ENCODE results near the gene ZBTB18.
"Not testable (repeated sequence)": the region's sequence is repeated elsewhere in the genome, so short reads cannot be mapped to it uniquely, and the experiment has no call there.

ZBTB18 gene

DNA sequence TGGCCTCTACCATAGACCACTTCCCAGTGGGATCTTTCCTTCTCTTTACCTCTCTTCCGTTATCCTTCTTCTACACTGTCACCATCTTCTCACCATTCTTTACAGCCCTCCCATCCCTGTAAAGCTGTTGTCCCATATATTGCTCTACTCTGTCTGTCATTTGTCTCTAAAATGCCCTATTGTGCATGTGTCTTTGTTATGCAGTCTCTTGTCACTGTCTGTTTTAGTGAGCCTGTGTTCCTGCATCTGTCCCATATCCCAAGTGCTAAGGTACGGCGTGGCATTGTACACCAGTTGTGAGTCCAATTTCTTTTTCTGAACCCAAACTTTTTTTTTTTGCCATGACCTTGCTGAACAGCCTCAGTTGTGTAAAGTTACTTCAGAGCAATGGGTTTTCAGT is 8.8 kb upstream of the ZBTB18 start:
- peaks cover 5% of the 10 kb centered on the region for H3K4me1 ChIP-seq (ENCODE audit: insufficient read depth, low read length)
- H3K27me3 ChIP-seq (ENCODE audit: control insufficient read depth in 1 of 2, insufficient read depth in 2 of 2, low read length in 2 of 2), result no peaks in the 10 kb centered on the region
- no peaks in the 10 kb centered on the region for H3K9me3 ChIP-seq (ENCODE audit: low read length)
- H3K36me3 ChIP-seq (ENCODE audit: insufficient read depth, low read length), result no peaks in the 10 kb centered on the region
- H3K4me3 ChIP-seq (ENCODE audit: low read depth in 1 of 2, low read length in 2 of 2), result no peak overlapping the region
- no peak overlapping the region for H3K9ac ChIP-seq (ENCODE audit: low read length)
- no peak overlapping the region for H3K27ac ChIP-seq (ENCODE audit: low read depth, low read length)

DNA sequence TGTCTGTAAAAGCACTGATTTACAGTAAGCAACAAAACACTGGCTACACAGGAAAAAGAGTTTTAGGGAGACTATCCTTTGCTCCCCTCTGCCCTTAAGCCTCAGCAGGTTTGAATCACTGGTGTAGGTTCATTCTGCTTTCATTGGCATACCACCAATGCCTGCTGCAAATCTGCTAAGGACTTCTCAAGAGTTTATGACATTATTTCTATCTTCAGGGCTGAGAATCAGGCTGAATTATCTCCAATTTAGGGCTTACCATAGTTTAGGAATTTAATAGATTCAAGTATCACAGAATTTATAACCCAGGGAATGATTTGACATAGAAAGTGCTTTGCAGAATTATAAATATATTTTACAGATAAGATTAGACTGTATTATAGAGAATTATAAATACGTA is 6.7 kb upstream of the ZBTB18 start:
- no peaks in the 10 kb centered on the region for H3K36me3 ChIP-seq (ENCODE audit: insufficient read depth, low read length)
- H3K4me3 ChIP-seq (ENCODE audit: low read depth in 1 of 2, low read length in 2 of 2), result no peak overlapping the region
- H3K27ac ChIP-seq (ENCODE audit: low read depth, low read length), result no peak overlapping the region
- no peak overlapping the region for H3K9ac ChIP-seq (ENCODE audit: low read length)
- no peaks in the 10 kb centered on the region for H3K9me3 ChIP-seq (ENCODE audit: low read length)
- peaks cover 6% of the 10 kb centered on the region for H3K4me1 ChIP-seq (ENCODE audit: insufficient read depth, low read length)
- H3K27me3 ChIP-seq (ENCODE audit: control insufficient read depth in 1 of 2, insufficient read depth in 2 of 2, low read length in 2 of 2), result no peaks in the 10 kb centered on the region

DNA sequence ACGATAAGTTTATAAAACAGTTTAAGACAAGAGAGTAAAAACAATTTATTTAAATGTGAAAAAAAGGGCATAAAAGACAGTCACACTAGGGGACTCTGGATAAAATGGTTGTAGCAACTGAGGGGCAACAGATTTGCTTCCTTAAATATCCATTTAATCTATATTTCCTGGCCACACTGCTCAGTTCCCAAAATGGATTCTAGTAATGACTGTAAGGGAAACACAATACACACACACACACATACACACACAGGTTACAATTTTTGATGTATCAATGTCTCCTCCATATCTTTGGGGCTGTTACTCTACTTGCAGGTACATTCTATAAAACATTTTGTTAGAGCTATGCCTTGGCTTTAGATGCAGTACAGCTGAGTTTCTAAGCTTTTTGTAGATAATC is 4.8 kb upstream of the ZBTB18 start:
- H3K9me3 ChIP-seq (ENCODE audit: low read length); H3K36me3 ChIP-seq (ENCODE audit: insufficient read depth, low read length); H3K27me3 ChIP-seq (ENCODE audit: control insufficient read depth in 1 of 2, insufficient read depth in 2 of 2, low read length in 2 of 2); H3K27ac ChIP-seq (ENCODE audit: low read depth, low read length); H3K9ac ChIP-seq (ENCODE audit: low read length); H3K4me3 ChIP-seq (ENCODE audit: low read depth in 1 of 2, low read length in 2 of 2): not testable (repeated sequence)
- peaks cover 16% of the 10 kb centered on the region for H3K4me1 ChIP-seq (ENCODE audit: insufficient read depth, low read length)

- Histone ChIP-seq H3K4me3 (ENCODE audit: low read depth in 1 of 2, low read length in 2 of 2) (peak overlapping the region; percentile 78 to 91), H3K27ac (ENCODE audit: low read depth, low read length) (peak overlapping the region; percentile 89), H3K9me3 (ENCODE audit: low read length) (no peaks in the 10 kb centered on the region), H3K36me3 (ENCODE audit: insufficient read depth, low read length) (no peaks in the 10 kb centered on the region), H3K27me3 (ENCODE audit: control insufficient read depth in 1 of 2, insufficient read depth in 2 of 2, low read length in 2 of 2) (no peaks in the 10 kb centered on the region), H3K4me1 (ENCODE audit: insufficient read depth, low read length) (peaks cover 24% of the 10 kb centered on the region), H3K9ac (ENCODE audit: low read length) (peak overlapping the region; percentile 95)
These were observed 4.0 kb upstream of the ZBTB18 start for GRCh38 chr1:244046907-244047611.

- peak overlapping the region; percentile 89 for H3K27ac ChIP-seq (ENCODE audit: low read depth, low read length)
- H3K36me3 ChIP-seq (ENCODE audit: insufficient read depth, low read length), result no peaks in the 10 kb centered on the region
- H3K4me3 ChIP-seq (ENCODE audit: low read depth in 1 of 2, low read length in 2 of 2), result peak overlapping the region; percentile 78 to 91
- H3K4me1 ChIP-seq (ENCODE audit: insufficient read depth, low read length), result peaks cover 26% of the 10 kb centered on the region
- H3K27me3 ChIP-seq (ENCODE audit: control insufficient read depth in 1 of 2, insufficient read depth in 2 of 2, low read length in 2 of 2), result no peaks in the 10 kb centered on the region
- H3K9me3 ChIP-seq (ENCODE audit: low read length), result no peaks in the 10 kb centered on the region
- peak overlapping the region; percentile 95 for H3K9ac ChIP-seq (ENCODE audit: low read length)
These were observed 3.3 kb upstream of the ZBTB18 start for GRCh38 chr1:244047621-244048255.

DNA sequence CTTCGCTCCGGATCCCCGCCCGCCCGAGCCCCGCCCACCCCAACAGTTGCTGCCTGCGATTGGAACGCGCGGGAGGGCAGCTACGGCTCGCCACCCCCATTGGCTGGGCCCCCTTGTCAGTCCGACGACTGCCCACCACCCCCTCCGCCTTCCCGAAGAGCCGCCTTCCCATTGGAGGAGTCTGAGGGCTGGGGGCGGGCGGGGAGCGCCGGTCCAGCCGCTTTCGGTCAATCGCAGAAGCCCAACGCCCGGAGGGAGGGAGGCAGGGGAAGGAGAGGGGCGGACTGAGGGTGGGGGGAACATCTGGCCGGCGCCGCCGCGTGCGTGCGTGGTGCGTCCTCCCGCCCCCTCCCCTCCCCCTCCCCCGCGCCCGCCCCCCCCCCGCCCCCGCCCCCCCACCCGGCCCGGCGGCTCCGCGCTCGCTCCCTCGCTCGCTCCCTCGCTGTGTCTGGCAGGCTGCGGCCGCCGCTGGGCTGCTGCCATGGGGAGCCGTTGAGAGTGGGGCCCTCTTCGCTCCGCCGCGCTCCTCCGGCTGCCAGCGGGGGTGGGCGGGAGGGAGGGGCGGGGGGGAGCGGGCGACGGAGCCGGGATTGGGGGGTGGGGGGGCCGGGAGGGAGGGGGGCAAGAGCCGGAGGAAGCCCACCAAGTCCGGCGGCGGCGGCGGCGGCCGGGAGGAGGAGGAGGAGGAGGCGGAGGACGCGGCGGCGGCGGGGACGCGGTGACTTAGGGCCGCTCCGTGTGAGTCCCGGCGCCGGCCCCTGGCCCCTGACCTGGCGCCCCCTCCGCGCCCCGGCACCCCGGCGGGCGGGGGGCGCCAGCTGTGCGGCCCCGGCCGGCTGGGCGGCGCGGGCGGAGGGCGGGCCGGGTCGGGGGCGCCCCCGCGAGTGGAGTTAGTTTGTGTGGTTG is 2.6 kb upstream of the ZBTB18 start:
- no peaks in the 10 kb centered on the region for H3K36me3 ChIP-seq (ENCODE audit: insufficient read depth, low read length)
- peak overlapping the region; percentile 78 to 91 for H3K4me3 ChIP-seq (ENCODE audit: low read depth in 1 of 2, low read length in 2 of 2)
- no peak overlapping the region for H3K9ac ChIP-seq (ENCODE audit: low read length)
- no peaks in the 10 kb centered on the region for H3K9me3 ChIP-seq (ENCODE audit: low read length)
- H3K27ac ChIP-seq (ENCODE audit: low read depth, low read length), result peak overlapping the region; percentile 89
- H3K4me1 ChIP-seq (ENCODE audit: insufficient read depth, low read length), result peaks cover 26% of the 10 kb centered on the region
- no peaks in the 10 kb centered on the region for H3K27me3 ChIP-seq (ENCODE audit: control insufficient read depth in 1 of 2, insufficient read depth in 2 of 2, low read length in 2 of 2)

- Histone ChIP-seq H3K9me3 (ENCODE audit: low read length) (no peaks in the 10 kb centered on the region), H3K4me3 (ENCODE audit: low read depth in 1 of 2, low read length in 2 of 2) (peak overlapping the region; percentile 50 to 98), H3K36me3 (ENCODE audit: insufficient read depth, low read length) (peaks cover 7% of the 10 kb centered on the region), H3K27me3 (ENCODE audit: control insufficient read depth in 1 of 2, insufficient read depth in 2 of 2, low read length in 2 of 2) (no peaks in the 10 kb centered on the region), H3K9ac (ENCODE audit: low read length) (peak overlapping the region; percentile 73), H3K4me1 (ENCODE audit: insufficient read depth, low read length) (peaks cover 26% of the 10 kb centered on the region), H3K27ac (ENCODE audit: low read depth, low read length) (peak overlapping the region; percentile 57)
These were observed 1.7 kb upstream of the ZBTB18 start for GRCh38 chr1:244049162-244050013.

DNA sequence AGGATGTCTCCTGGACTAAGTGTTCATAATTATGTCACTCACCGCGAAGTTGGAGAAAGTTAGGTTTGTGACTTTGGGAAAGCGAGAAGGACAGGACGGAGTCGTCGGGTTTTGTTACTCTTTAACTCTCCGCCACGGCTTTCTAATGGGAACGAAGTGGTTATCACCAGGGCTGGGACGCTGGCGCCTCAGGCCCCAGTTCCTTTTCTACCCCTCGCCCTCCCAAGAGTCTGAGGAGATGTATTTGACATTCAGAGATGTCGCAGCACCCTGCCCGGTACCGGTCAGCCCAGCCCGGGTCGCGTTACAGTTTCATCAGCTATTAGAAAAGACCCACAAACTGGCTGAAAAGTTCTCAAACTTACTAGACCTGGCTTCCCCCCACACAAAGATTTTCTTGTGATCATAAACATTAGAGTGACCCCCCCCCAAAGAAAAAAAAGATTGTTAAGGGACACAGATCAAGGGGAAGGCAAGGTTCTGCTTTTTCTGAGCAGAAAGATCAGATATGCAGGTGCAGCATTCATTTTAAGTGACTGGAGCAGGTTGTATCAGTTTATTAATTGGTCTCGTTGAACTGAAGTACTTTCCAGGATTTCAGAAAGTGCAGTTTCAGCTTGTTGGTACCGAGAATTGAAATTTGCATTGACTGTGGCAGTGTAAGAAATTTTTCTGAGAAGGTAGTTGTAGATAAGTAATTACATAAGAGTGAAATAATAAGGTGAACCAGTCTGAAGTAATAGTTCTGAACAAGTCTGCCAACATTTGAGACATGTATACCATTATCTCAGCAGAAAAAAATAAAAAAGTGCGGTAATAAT is 859 bp upstream of the ZBTB18 start:
- peaks cover 26% of the 10 kb centered on the region for H3K4me1 ChIP-seq (ENCODE audit: insufficient read depth, low read length)
- H3K9ac ChIP-seq (ENCODE audit: low read length), result peak overlapping the region; percentile 73
- H3K27me3 ChIP-seq (ENCODE audit: control insufficient read depth in 1 of 2, insufficient read depth in 2 of 2, low read length in 2 of 2), result no peaks in the 10 kb centered on the region
- no peaks in the 10 kb centered on the region for H3K9me3 ChIP-seq (ENCODE audit: low read length)
- peak overlapping the region; percentile 50 to 98 for H3K4me3 ChIP-seq (ENCODE audit: low read depth in 1 of 2, low read length in 2 of 2)
- H3K27ac ChIP-seq (ENCODE audit: low read depth, low read length), result peak overlapping the region; percentile 57
- H3K36me3 ChIP-seq (ENCODE audit: insufficient read depth, low read length), result peaks cover 9% of the 10 kb centered on the region

DNA sequence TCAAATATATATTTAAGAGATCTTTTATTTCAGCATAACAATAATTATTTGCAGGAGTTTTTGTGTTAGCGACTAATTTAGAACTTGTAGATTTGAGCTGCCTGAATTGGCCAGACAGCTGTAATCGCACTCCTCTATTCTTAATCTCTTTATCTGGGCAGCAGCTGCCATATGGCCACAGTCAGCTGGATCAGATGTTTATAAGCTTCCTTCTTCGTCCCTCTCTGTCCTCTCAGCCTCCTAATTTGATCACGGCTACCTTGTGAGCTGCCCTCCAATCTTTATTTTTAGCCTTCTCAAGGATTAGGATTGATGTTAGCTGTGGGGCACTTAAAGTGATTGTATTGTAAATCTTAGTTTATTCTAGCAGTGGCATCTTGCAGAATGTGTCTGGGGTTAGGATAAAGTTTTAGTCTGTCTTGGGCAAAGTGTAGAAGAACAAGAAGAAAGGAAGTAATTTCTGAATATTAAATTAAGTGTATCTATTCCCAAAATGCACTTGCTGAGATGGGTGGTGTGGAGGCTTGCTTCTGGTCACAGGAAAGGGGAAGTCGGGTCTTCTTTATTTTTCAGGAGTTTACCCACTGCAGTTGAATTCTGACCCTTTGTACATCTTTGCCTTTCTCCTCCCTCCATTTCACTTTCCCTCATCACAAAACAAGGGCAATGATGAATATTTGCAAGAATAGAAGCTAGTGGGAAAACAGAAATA is 1.1 kb downstream of the ZBTB18 start:
- H3K36me3 ChIP-seq (ENCODE audit: insufficient read depth, low read length), result peaks cover 9% of the 10 kb centered on the region
- H3K9me3 ChIP-seq (ENCODE audit: low read length), result no peaks in the 10 kb centered on the region
- no peak overlapping the region for H3K27ac ChIP-seq (ENCODE audit: low read depth, low read length)
- no peaks in the 10 kb centered on the region for H3K27me3 ChIP-seq (ENCODE audit: control insufficient read depth in 1 of 2, insufficient read depth in 2 of 2, low read length in 2 of 2)
- H3K9ac ChIP-seq (ENCODE audit: low read length), result no peak overlapping the region
- peaks cover 22% of the 10 kb centered on the region for H3K4me1 ChIP-seq (ENCODE audit: insufficient read depth, low read length)
- H3K4me3 ChIP-seq (ENCODE audit: low read depth in 1 of 2, low read length in 2 of 2), result no peak overlapping the region
